Aorta (tissue), 5 donors: ENCODE results near the gene TMEM273. TPM values are rescaled to one million over a fixed set of nuclear protein-coding genes. Genes with fewer than 3 reads are reported as not detected.

ENCODE experiments used
- ATAC-seq: fragments of 200-7000 bp; cut with Tn5 transposase; one replicate; pipeline ENCODE4 v1.9.1; 2022; ENCODE audit warnings: moderate library complexity; ENCODE audit not compliant: low FRiP score
- DNase-seq, 2 donors: peaks; one replicate each; pipeline ENCODE4 v3.0.0-alpha.2; 2020
- H3K27ac ChIP-seq, 2 donors: one replicate each; pipeline ENCODE4 v1.5.1; 2013; ENCODE audit warnings: low read length in 2 of 2, mild to moderate bottlenecking in 2 of 2, moderate library complexity in 2 of 2, control low read depth in 1 of 2, inconsistent platforms in 1 of 2, low read depth in 1 of 2
- H3K27me3 ChIP-seq, 2 donors: one replicate each; pipeline ENCODE4 v1.6.1; 2013; ENCODE audit warnings: control low read depth in 1 of 2, low read length in 1 of 2, mild to moderate bottlenecking in 1 of 2, moderate library complexity in 1 of 2; ENCODE audit not compliant: insufficient read depth in 2 of 2, control insufficient read depth in 1 of 2
- H3K36me3 ChIP-seq, 2 donors: one replicate each; pipeline ENCODE4 v1.6.1; 2013; ENCODE audit warnings: control low read depth in 1 of 2, low read length in 1 of 2, mild to moderate bottlenecking in 1 of 2; ENCODE audit not compliant: insufficient read depth in 2 of 2, control insufficient read depth in 1 of 2
- H3K4me1 ChIP-seq, 2 donors: one replicate each; pipeline ENCODE4 v1.6.1; 2013; ENCODE audit warnings: low read length in 2 of 2, control low read depth in 1 of 2, mild to moderate bottlenecking in 1 of 2, moderate library complexity in 1 of 2; ENCODE audit not compliant: insufficient read depth in 2 of 2, control insufficient read depth in 1 of 2
- H3K4me3 ChIP-seq, 2 donors: one replicate each; pipeline ENCODE4 v1.5.1; 2013; ENCODE audit warnings: low read length in 2 of 2, control low read depth in 1 of 2, mild to moderate bottlenecking in 1 of 2
- H3K9me3 ChIP-seq: one replicate; pipeline ENCODE4 v1.6.1; 2013; ENCODE audit warnings: mild to moderate bottlenecking, low read length; ENCODE audit not compliant: control insufficient read depth
- WGBS, 2 donors: extraction: QIAGEN DNeasy Blood & Tissue Kit; methylation state at CpG; one replicate each; pipeline ENCODE4 v1.1.7; 2013; 5-methylcytosine and 5-hydroxymethylcytosine counted together
- intact Hi-C, 2 donors: fragments of 100-400 bp; cut with DNase I; formaldehyde crosslinking; loops; one replicate each; pipeline versions ENCODE4 v1.14.2 to v1.15.0; 2022
- long read RNA-seq, 2 donors: library from polyadenylated mRNA; unstranded; transcript quantifications; one replicate each; pipeline ENCODE4 v2.0.0, GENCODE V29; 2020 to 2021
- polyA plus RNA-seq, 2 donors: library from polyadenylated mRNA; stranded (reverse); fragments of 200-250 nt; gene quantifications; one replicate each; pipeline ENCODE4 v1.2.3, GENCODE V29; 2013
- total RNA-seq, 2 donors: library from RNA; stranded (reverse); fragmentation: NEBNext Ultra II Directional; extraction: Animal tissue kit (Norgen Biotek cat#: 25700); gene quantifications; one replicate each; pipeline ENCODE4 v1.2.1, GENCODE V29; 2021
- donor health status: healthy with polysubstance abuse.
- donor health status: Bipolar disorder and iron deficiency.
- donor health status: DM: no; HTN: no; CAD: no.
- donor health status: DM: no; HTN: no; CAD: no.
- donor health status: DM: yes; HTN: yes; CAD: no.

The TMEM273 gene, protein sequence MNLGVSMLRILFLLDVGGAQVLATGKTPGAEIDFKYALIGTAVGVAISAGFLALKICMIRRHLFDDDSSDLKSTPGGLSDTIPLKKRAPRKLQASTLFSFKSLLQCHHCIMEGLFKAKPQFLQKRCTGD
- total RNA-seq (10 to 100 TPM; 20.0 to 44.7 TPM), polyA plus RNA-seq (1 to 10 TPM; 3.1 to 7.8 TPM)
- long read RNA-seq, donor 1, transcript TMEM273-207 (6 exons, 614 nt): major isoform, 20 of 32 reads
- long read RNA-seq, donor 1, partial matches to known transcripts: 2 of 32 reads
- long read RNA-seq, donor 1, other reads (novel, unspliced or antisense): 10 of 32 reads
- long read RNA-seq, donor 2, partial matches to known transcripts: 1 of 11 reads
- long read RNA-seq, donor 2, other reads (novel, unspliced or antisense): 8 of 11 reads

DNA sequence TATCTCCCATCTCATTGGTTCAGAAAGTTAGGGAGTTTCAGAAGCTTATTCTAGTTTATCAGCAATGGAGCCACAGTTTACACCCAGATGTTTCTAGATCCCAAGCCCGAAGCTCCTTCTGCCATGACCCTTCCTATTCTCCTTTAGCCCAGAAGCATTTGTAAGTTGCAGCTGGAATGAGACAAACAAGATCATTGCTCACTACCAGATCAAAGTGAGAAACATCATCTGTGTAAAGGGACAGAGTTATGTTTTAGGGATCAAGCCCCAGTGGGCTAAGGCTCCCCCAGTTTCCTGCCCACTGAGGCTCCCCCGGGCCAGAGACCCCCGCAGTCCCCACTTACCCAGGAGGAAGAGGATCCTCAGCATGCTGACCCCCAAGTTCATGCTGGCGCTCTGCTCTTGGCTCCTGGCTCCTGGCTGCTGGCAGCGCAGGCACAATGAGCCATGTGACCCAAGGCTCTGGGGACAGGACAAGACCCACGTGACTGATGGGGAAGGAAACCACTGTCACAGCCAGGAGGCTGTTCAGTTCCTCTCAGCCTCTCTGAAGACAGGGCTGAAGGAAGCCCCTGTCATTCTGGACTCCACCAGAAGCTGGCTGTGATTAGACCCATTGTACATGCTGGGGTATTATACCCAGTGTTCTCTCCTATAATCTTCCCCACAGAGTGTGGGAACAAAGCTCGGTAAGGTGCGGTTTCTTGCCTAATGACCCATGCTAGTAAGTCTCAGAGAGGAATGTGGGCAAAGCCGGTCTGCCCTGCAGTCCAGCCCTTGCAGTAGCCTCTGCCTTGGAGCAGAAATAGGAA lies at the start of gene TMEM273:
TMEM273 (minus strand) TSS at position 442 of the 812 bp plus-strand sequence; CDS start at position 387, 55 bp downstream.
- Histone ChIP-seq H3K4me1 (no peaks in the 10 kb centered on the region), H3K9me3 (no peaks in the 10 kb centered on the region), H3K36me3 (no peaks in the 10 kb centered on the region), H3K4me3 (no peak within 1 kb of the TSS), H3K27me3 (no peaks in the 10 kb centered on the region), H3K27ac (no peak within 1 kb of the TSS)
- peak; percentile 84 to 86 for DNase-seq
- WGBS, 2 donors: 34 to 36% methylated on average over 9 of the region's 9 CpGs
- intact Hi-C loops: no loop called here
- peak; percentile 87 for ATAC-seq

DNA sequence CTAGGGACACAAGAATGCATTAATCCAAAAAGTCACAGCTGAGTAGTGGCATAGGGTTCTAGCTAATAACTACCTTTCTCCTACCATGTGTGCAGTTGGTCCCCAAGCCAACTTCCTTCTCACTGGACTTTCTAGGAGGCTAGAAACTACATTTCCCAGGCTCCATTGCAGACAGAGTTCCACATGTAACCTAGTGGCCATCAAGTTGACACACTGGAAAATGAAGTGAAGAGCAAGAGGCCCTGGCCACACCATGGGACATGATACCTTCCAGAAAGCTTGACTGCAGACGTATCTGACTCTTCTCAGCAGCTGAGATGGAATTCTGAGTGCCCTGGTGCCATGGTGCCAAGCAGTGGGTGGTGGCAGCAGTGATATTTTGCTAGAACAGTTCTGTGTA lies 49.8 kb upstream of the TMEM273 start:
- H3K4me1 ChIP-seq: no peaks in the 10 kb centered on the region
- H3K36me3 ChIP-seq: no peaks in the 10 kb centered on the region
- 33 to 52% methylated on average over 1 of the region's 1 CpG for WGBS, 2 donors
- no peak for ATAC-seq
- H3K27me3 ChIP-seq: no peaks in the 10 kb centered on the region
- intact Hi-C loops: no loop called here
- no peak for DNase-seq
- no peaks in the 10 kb centered on the region for H3K9me3 ChIP-seq
- H3K4me3 ChIP-seq: no peak overlapping the region
- H3K27ac ChIP-seq: no peak overlapping the region

DNA sequence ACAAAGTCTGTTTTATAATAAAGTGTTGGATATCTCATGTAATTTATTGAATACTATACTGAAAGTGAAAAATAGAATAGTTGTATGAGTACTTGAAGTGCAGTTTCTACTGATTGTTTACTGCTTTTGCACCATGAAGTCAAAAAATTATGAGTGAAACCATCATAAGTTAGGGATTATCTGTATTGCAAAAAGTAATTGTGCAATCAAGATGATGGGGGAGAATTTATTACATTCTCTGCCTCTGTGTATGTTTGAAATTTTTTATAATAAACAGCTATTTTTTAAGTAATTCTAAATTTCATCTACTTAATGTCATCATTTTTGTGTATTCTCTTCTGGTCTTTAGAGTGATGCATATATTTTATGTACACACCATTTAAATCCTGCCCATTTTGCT lies 47.2 kb upstream of the TMEM273 start:
- no peaks in the 10 kb centered on the region for H3K9me3 ChIP-seq
- H3K27ac ChIP-seq: no peak overlapping the region
- no peak for ATAC-seq
- intact Hi-C loops: no loop called here
- H3K36me3 ChIP-seq: no peaks in the 10 kb centered on the region
- no peaks in the 10 kb centered on the region for H3K27me3 ChIP-seq
- no peak for DNase-seq
- no peaks in the 10 kb centered on the region for H3K4me1 ChIP-seq
- no peak overlapping the region for H3K4me3 ChIP-seq

DNA sequence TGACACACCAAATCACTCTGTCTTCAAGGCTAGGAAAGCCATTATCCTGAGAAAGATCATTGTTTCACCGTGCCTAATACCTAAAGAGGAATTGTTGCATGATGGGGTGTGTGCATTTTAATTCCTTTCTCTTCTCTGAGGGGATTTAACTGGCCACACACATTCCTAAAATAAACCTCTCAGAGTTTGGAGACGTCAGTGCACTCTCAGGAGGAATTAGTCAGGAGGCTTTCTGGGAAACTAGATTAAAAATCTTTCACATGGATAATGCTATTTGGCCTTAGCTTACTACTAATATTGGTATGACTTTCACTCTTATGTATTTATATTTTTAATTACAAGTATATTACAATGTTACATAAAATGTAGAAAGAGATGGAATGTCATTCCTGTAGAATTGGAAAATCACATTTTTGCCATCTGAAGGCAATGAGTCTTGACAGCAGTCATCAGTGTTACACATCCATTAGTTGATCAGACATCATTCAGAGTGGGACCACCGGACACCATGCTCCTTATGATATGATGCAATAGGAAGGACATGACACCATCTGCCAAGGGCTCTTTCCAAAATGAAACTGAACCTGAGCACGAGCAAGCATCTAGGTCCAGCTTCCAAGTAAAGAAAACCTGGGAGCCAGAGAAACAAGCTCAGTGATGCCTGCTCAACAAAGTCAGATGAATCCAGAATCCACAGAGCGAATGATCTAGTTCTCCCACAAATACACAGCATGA lies 43.1 kb upstream of the TMEM273 start:
- Histone ChIP-seq H3K27me3 (no peaks in the 10 kb centered on the region), H3K27ac (no peak overlapping the region), H3K9me3 (no peaks in the 10 kb centered on the region), H3K4me3 (no peak overlapping the region), H3K4me1 (no peaks in the 10 kb centered on the region), H3K36me3 (no peaks in the 10 kb centered on the region)
- 49 to 55% methylated on average over 5 of the region's 5 CpGs for WGBS, 2 donors
- intact Hi-C loops: no loop called here
- DNase-seq (no peak), ATAC-seq (no peak)

DNA sequence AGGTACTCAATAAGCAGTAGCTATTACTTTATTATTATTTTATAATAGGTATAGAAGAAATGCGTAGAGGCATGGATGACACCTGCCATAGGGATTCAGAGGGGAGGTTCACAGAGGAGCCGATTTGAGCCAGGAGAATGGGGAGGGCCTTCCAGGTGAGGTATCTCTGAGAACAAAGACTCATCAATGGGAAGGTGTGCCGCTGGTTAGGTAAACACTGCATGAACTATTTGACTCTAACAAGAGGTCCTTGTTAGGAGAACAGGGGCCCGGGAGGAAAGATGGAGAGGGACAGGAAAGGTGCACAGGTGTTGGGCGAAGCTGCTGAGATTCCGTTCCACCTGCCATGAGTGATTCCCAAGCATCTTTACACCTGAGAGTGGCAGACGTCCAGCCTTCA lies 41.8 kb upstream of the TMEM273 start:
- Histone ChIP-seq H3K4me3 (no peak overlapping the region), H3K4me1 (no peaks in the 10 kb centered on the region), H3K27me3 (no peaks in the 10 kb centered on the region), H3K9me3 (no peaks in the 10 kb centered on the region), H3K27ac (no peak overlapping the region), H3K36me3 (no peaks in the 10 kb centered on the region)
- no peak for DNase-seq
- ATAC-seq: no peak
- intact Hi-C loops: no loop called here
- WGBS, 2 donors: 81 to 83% methylated on average over 7 of the region's 7 CpGs

DNA sequence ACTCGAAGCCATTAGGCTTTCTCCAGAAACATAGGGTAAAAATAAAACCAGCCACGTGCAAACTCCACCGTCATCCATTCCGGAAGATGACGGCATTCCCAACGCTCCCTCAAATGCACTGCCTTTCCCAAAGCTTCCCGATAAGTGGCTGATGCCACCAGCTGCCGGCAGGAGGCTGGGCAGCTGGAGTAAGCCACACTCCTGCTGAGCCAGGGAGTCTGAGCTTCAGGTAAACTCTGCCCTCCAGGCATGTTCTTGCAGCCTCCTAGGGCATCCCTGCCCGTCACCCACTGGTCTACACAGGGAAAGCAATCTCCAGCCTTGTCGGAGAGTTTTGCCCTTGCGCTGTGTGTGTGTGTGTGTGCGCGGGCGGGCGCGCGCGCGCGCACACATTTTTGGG lies 40.5 kb upstream of the TMEM273 start:
- Histone ChIP-seq H3K4me1 (no peaks in the 10 kb centered on the region), H3K4me3 (no peak overlapping the region), H3K9me3 (no peaks in the 10 kb centered on the region), H3K27me3 (no peaks in the 10 kb centered on the region), H3K27ac (no peak overlapping the region), H3K36me3 (no peaks in the 10 kb centered on the region)
- 82 to 84% methylated on average over 20 of the region's 20 CpGs for WGBS, 2 donors
- DNase-seq (no peak), ATAC-seq (no peak)
- intact Hi-C loops: no loop called here

DNA sequence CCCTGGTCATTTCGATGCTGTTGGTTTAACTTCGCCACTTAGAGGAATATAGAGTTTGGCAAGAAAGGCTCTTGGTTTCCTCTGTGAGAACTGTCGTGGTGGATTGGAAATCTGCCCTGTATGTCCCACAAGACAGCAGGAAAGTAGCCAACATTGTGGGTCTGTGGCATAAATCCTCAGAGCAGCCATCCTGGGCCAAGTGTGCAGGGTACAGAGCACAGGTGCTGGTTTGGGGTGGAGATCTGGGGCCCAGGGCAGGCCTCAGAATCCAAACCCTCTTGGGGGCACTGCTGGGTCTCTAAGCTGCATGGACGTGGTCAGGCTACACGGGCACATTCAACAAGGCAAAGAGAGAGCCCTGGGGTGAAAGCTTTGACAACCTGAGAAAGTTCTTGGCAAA lies 39.2 kb upstream of the TMEM273 start:
- Histone ChIP-seq H3K36me3 (no peaks in the 10 kb centered on the region), H3K4me1 (no peaks in the 10 kb centered on the region), H3K27ac (no peak overlapping the region), H3K4me3 (no peak overlapping the region), H3K9me3 (peaks cover 4% of the 10 kb centered on the region), H3K27me3 (no peaks in the 10 kb centered on the region)
- WGBS, 2 donors: 71 to 74% methylated on average over 5 of the region's 5 CpGs
- DNase-seq (no peak), ATAC-seq (no peak)
- intact Hi-C loops: no loop called here

DNA sequence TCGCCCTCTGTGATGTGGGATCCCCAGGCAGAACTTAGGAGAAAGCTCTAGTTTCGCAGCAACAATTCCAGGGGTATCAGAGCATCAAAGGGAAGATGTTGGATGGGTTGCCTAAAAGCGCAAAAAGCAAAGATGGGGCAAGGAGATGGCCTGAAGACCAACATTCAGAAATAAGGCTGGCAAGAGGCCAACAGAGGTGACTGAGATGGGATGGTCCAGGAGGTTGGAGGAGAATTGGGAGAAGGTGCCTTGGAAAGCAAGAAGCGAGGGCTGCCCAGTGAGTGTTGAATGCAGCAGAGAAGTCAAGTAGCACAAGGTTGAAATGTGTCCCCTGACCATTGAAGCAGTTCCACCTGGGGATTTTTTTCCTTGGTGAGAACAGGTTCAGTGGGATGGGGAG lies 38.4 kb upstream of the TMEM273 start:
- Histone ChIP-seq H3K27me3 (no peaks in the 10 kb centered on the region), H3K36me3 (no peaks in the 10 kb centered on the region), H3K4me3 (no peak overlapping the region), H3K9me3 (peaks cover 7% of the 10 kb centered on the region), H3K27ac (no peak overlapping the region), H3K4me1 (no peaks in the 10 kb centered on the region)
- ATAC-seq: no peak
- WGBS, 2 donors: 72 to 85% methylated on average over 4 of the region's 4 CpGs
- DNase-seq: no peak
- intact Hi-C loops: no loop called here
